Measurements from ENCODE around the gene RAB34. TPM values are rescaled to one million over a fixed set of nuclear protein-coding genes. Genes with fewer than 3 reads are reported as not detected.

The RAB34 gene
- total RNA-seq, 1 experiment from 2014 or later: 189 TPM

GRCh38 chr17:28705074-28705659 lies 12.5 kb downstream of the RAB34 start:
- no peak overlapping the region for H3K56ac ChIP-seq (ENCODE audit: insufficient read length, low read depth, low read length)
- no peak overlapping the region for H2BK12ac ChIP-seq (ENCODE audit: insufficient read length, low read depth, low read length)
- DNase-seq: no peak
- H2BK5ac ChIP-seq (ENCODE audit: insufficient read length, low read length): no peak overlapping the region
- peaks cover 23 to 58% (median 47%) of the 10 kb centered on the region in 3 experiments; a peak in 6 of 7 replicates for H3K36me3 Mint-ChIP-seq (ENCODE audit: insufficient read depth in 1 of 3, low read depth in 3 of 3)
- no peaks in the 10 kb centered on the region for H3K9me3 Mint-ChIP-seq
- no peak overlapping the region for H2BK15ac ChIP-seq (ENCODE audit: low read depth, low read length)
- no peak overlapping the region for H3K23ac ChIP-seq (ENCODE audit: insufficient read length, low read depth, low read length)
- no CpG with 5 or more reads among the region's 5 CpGs for WGBS (ENCODE audit: extremely low coverage, insufficient read length, low lambda C conversion rate)
- no peak overlapping the region for H2AK5ac ChIP-seq (ENCODE audit: insufficient read length, low read length)
- H4K91ac ChIP-seq (ENCODE audit: insufficient read length, low read depth, low read length): no peak overlapping the region
- H3K27me3 Mint-ChIP-seq (ENCODE audit: low read depth): no peaks in the 10 kb centered on the region
- H3K4me1 Mint-ChIP-seq: peaks cover 34 to 44% of the 10 kb centered on the region in 2 experiments
- H3K4ac ChIP-seq (ENCODE audit: low read depth, low read length): no peak overlapping the region
- no peak overlapping the region for H3K4me3 Mint-ChIP-seq
- H3K4me1 ChIP-seq (ENCODE audit: insufficient read depth, low read length): no peaks in the 10 kb centered on the region
- no peak overlapping the region for H2BK20ac ChIP-seq (ENCODE audit: low read depth, low read length, poor library complexity, severe bottlenecking)
- H3K14ac ChIP-seq (ENCODE audit: insufficient read depth, low read length): no peak overlapping the region; the same call in 1 of the 2 replicates
- H4K8ac ChIP-seq (replicated peaks; ENCODE audit: insufficient read length, low read depth, low read length): no peak overlapping the region
- peaks cover 4% of the 10 kb centered on the region for H4K20me1 ChIP-seq (ENCODE audit: control insufficient read depth, insufficient read depth, insufficient read length)
- no peak overlapping the region for H4K5ac ChIP-seq (ENCODE audit: insufficient read length, low read depth, low read length)
- H2BK120ac ChIP-seq (ENCODE audit: low read depth, low read length, poor library complexity, severe bottlenecking): no peak overlapping the region
- no peak overlapping the region for H2AFZ ChIP-seq (ENCODE audit: low read length)
- H3K18ac ChIP-seq (ENCODE audit: insufficient read length, low read depth, low read length): no peak overlapping the region
- H3T11ph ChIP-seq (ENCODE audit: low read length): no peak overlapping the region
- H3K4me2 ChIP-seq (ENCODE audit: insufficient read depth, insufficient read length, low read length): no peak overlapping the region
- no peaks in the 10 kb centered on the region for H3K23me2 ChIP-seq (ENCODE audit: insufficient read length, low read depth, low read length, poor library complexity, severe bottlenecking)
- no peaks in the 10 kb centered on the region for H3K9me3 ChIP-seq (ENCODE audit: control insufficient read depth, low read depth, low read length)
- H3K27ac Mint-ChIP-seq: peak overlapping the region in 2 of 3 experiments; percentile 91 to 96; a peak in 5 of 7 replicates
- no peaks in the 10 kb centered on the region for H3K27me3 ChIP-seq (ENCODE audit: insufficient read depth, low read length)
- H3K79me1 ChIP-seq (ENCODE audit: insufficient read depth, low read depth, low read length, poor library complexity, severe bottlenecking): no peaks in the 10 kb centered on the region
- TF ChIP-seq CTCF (conservative IDR thresholded peaks at IDR 0.05): no peak
- no peak overlapping the region for H3K27ac ChIP-seq (ENCODE audit: insufficient read length, low read depth, low read length)
- H3K79me2 ChIP-seq (ENCODE audit: insufficient read depth, low read length): no peaks in the 10 kb centered on the region
- no peak overlapping the region for H3K9ac ChIP-seq (ENCODE audit: extremely low read depth, insufficient read length, low read length)

Data from H9 (cell line).